Tibial nerve (tissue), 4 donors: ENCODE data around the gene RNF26. TPM values are rescaled to one million over a fixed set of nuclear protein-coding genes. Genes with fewer than 3 reads are reported as not detected.

Experiments used
- DNase-seq, 2 donors: peaks; one replicate each; pipeline ENCODE4 v3.0.0-alpha.2; 2019; ENCODE audit warnings: low spot score in 2 of 2
- H3K27ac ChIP-seq, 4 donors: fragments of 200-600 bp; sonication (generic) in 3 of 4; one replicate each; pipeline ENCODE4 v1.5.1; 2017 to 2019; ENCODE audit warnings: mild to moderate bottlenecking in 1 of 4
- H3K27me3 ChIP-seq, 2 donors: fragments of 200-600 bp; sonication (generic) in 1 of 2; one replicate each; pipeline versions ENCODE4 v1.5.1 to v1.6.0; 2017 to 2019
- H3K36me3 ChIP-seq, 3 donors: fragments of 200-600 bp; sonication (generic); one replicate each; pipeline ENCODE4 v1.5.1; 2018 to 2019
- H3K4me1 ChIP-seq, 4 donors: fragments of 200-600 bp; sonication (generic) in 3 of 4; one replicate each; pipeline ENCODE4 v1.5.1; 2017 to 2019
- H3K4me3 ChIP-seq, 4 donors: fragments of 200-600 bp; sonication (generic) in 3 of 4; one replicate each; pipeline ENCODE4 v1.5.1; 2017 to 2019; ENCODE audit warnings: mild to moderate bottlenecking in 1 of 4, moderate library complexity in 1 of 4
- H3K9me3 ChIP-seq, 4 donors: fragments of 200-600 bp; sonication (generic) in 3 of 4; one replicate each; pipeline ENCODE4 v1.5.1; 2017 to 2019
- EP300 ChIP-seq, 2 donors: sonication (generic); formaldehyde crosslinking; IDR thresholded peaks; one replicate each; pipeline ENCODE4 v1.6.1; 2017; ENCODE audit warnings: antibody characterized with exemption in 2 of 2, mild to moderate bottlenecking in 1 of 2
- POLR2A ChIP-seq, 2 donors: fragments of 450-650 bp; IDR thresholded peaks; one replicate each; pipeline ENCODE4 v1.6.1; 2017; ENCODE audit warnings: antibody characterized with exemption in 2 of 2, mild to moderate bottlenecking in 2 of 2, moderate library complexity in 2 of 2
- WGBS, 2 donors: methylation state at CpG; one replicate each; pipeline ENCODE4 v1.1.5; 2018; 5-methylcytosine and 5-hydroxymethylcytosine counted together
- total RNA-seq, 4 donors: library from RNA; depleted of rRNA; stranded (reverse); fragments of >200 nt; gene quantifications; one replicate each; pipeline ENCODE4 v1.1.0, GENCODE V29; 2016
- TF ChIP-seq, protein P1 (sequence below), 5 experiments: fragments of 200-600 bp in 3 of 5; fragments of 450-650 bp in 2 of 5; sonication (generic) in 3 of 5; IDR thresholded peaks; one replicate each; pipeline ENCODE4 v1.5.1; 2016 to 2019; ENCODE audit warnings: antibody characterized with exemption in 5 of 5, mild to moderate bottlenecking in 3 of 5, moderate library complexity in 2 of 5

RNF26 gene
- total RNA-seq, 4 donors from 2014 or later, result 13.8 to 19.2 (median 15.9) TPM

DNA sequence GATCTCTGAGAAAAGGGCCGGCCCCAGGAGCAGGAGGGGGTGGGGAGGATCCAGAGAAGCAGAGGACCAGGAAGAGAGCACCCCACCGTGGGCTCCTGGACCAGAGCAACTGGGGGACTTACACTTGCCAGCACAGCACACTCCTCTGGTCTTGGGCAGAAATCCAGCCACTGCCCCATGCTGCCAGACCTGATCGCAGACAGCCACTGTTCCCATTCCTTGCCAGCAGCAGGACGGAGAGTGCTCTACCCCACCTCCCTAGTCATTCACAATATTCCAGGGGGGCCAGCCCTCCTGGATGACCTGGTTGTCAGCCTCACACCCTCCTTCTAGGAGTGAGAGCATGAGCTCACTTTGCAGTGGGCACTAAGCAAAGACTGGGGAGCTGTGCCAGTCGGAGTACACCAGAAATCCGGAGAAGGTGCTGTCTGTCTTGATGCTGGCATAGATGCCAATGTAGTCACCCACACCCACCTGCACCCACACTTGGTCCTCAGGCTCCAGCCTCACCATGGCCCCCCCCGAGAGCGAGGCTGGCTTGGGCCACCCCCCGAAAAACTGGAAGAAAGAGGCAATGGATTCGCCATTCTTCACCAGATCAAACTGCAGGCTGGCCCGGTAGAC, 4.8 kb downstream of the RNF26 start:
- TF ChIP-seq POLR2A (IDR thresholded peaks at IDR 0.05), result no peak
- no peak for TF ChIP-seq EP300 (IDR thresholded peaks at IDR 0.05)
- TF ChIP-seq, protein P1, sequence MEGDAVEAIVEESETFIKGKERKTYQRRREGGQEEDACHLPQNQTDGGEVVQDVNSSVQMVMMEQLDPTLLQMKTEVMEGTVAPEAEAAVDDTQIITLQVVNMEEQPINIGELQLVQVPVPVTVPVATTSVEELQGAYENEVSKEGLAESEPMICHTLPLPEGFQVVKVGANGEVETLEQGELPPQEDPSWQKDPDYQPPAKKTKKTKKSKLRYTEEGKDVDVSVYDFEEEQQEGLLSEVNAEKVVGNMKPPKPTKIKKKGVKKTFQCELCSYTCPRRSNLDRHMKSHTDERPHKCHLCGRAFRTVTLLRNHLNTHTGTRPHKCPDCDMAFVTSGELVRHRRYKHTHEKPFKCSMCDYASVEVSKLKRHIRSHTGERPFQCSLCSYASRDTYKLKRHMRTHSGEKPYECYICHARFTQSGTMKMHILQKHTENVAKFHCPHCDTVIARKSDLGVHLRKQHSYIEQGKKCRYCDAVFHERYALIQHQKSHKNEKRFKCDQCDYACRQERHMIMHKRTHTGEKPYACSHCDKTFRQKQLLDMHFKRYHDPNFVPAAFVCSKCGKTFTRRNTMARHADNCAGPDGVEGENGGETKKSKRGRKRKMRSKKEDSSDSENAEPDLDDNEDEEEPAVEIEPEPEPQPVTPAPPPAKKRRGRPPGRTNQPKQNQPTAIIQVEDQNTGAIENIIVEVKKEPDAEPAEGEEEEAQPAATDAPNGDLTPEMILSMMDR (IDR thresholded peaks at IDR 0.05), result no peak
- Histone ChIP-seq H3K4me3 (peak overlapping the region; percentile 53 to 74 (median 63)), H3K27me3 (no peaks in the 10 kb centered on the region), H3K36me3 (peaks cover 0 to 23% (median 0%) of the 10 kb centered on the region in 3 donors), H3K9me3 (no peaks in the 10 kb centered on the region), H3K4me1 (peaks cover 0 to 70% (median 41%) of the 10 kb centered on the region in 4 donors), H3K27ac (peak overlapping the region; percentile 7 to 97 (median 89))
- 25 to 42% methylated on average over 11 of the region's 11 CpGs for WGBS, 2 donors
- DNase-seq, result no peak

DNA sequence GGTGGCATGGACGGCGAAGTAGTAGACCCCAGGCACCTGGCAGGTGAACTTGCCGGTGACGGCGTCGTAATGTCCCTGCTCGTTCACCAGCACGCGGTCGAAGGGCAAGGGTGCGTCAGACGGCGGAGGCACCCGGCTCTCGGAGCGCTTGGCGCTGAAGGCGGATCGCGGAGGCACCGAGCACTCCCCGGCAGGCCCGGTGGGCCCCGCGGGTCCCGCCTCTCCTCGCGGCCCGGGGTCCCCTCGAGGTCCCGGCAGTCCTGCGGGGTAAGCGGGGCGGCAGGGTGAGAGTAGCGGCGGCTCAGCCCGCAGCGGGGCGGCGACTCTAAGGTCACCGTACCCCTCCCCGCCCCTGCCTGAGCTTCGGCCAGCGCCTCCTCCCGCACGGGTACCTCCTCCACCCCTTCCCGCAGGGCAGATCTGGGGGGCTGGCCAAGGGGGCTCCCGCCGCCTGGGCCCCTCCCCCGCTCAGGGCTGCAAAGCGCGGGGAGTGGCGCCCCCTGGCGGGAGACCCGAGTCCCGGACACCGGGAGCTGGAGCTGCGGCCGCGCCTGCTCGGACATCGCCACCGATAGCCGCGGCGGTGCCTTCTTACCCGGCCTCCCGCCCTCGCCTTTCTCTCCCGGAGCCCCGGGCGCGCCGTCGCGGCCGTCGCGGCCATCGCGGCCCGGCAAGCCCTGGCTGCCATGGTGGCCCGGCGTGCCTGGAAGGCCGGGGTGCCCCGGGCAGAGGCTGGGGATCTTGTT, 5.4 kb downstream of the RNF26 start:
- H3K4me3 ChIP-seq, result peak overlapping the region; percentile 53 to 74 (median 63)
- peak in 1 of 2 donors; percentile 40 for DNase-seq
- H3K4me1 ChIP-seq, result peaks cover 0 to 69% (median 40%) of the 10 kb centered on the region in 4 donors

DNA sequence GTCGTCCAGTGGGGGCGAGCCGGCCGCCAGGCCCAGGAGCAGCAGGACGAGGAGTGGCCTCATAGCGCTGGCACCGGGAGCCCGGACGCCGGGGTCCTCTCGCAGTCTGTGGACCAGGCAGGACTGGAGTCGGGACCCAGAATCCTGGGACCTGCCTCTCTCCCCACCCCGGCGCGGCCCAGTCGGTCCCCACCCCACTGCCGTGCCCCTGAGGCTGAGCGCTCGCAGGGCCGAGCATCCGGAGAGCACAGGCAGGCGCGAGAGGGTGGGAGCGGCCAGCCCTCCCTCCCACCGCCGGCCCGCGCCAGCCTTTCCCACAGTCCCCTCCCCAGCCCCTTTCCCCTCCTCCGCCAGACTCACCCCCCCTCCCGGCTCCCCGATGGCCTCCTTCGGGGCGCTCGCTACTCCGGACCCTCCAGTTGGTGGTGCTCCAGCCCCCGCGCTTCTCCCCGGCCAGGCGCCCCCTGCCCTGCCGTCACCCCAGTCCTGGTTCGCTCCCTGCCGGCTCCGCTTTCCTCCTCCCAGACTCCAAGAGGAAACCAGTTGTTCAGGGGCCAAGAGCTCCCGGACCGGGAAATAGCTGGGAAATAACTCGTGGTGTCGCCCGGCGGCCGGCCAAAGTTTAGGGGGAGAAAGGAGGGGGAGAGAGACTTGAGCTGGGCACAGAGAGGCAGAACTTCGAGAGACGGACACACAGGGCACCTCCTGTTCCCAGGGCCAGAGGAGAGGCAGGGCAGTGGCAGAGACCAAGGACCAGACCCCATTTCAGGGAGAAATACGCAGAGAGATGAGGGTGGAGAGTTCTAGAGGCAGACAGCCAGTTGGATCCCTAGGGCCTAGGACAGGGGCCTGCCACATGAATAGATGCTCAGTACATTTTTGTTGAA, 6.3 kb downstream of the RNF26 start, which contains the start of gene C1QTNF5:
Gene C1QTNF5, minus strand, starts transcription at position 549 of the 887 bp plus-strand sequence. Its CDS starts 486 bp downstream, at position 63.
- Histone ChIP-seq H3K27me3 (no peaks in the 10 kb centered on the region), H3K27ac (peak within 1 kb of the TSS; percentile 83 to 97 (median 94)), H3K4me3 (peak within 1 kb of the TSS; percentile 53 to 74 (median 63)), H3K4me1 (peaks cover 0 to 61% (median 32%) of the 10 kb centered on the region in 4 donors), H3K9me3 (no peaks in the 10 kb centered on the region), H3K36me3 (peaks cover 0 to 22% (median 0%) of the 10 kb centered on the region in 3 donors)
- peak; percentile 76 to 92 for DNase-seq
- WGBS, 2 donors, result 1 to 2% methylated on average over 24 to 43 of the region's 53 CpGs
- TF ChIP-seq POLR2A (IDR thresholded peaks at IDR 0.05), result peak in 1 of 2 donors; percentile 42
- TF ChIP-seq, protein P1 (IDR thresholded peaks at IDR 0.05), result no peak
- TF ChIP-seq EP300 (IDR thresholded peaks at IDR 0.05), result peak in 1 of 2 donors; percentile 80

More for the DNA sequence above, 5.4 kb downstream of the RNF26 start:
- Histone ChIP-seq H3K36me3 (peaks cover 0 to 23% (median 0%) of the 10 kb centered on the region in 3 donors), H3K27me3 (no peaks in the 10 kb centered on the region), H3K27ac (peak overlapping the region; percentile 83 to 97 (median 94)), H3K9me3 (no peaks in the 10 kb centered on the region)
- WGBS, 2 donors, result 3 to 8% methylated on average over 27 to 35 of the region's 86 CpGs
- TF ChIP-seq, protein P1 (IDR thresholded peaks at IDR 0.05), result peak; percentile 76 to 98 (median 97)
- TF ChIP-seq EP300 (IDR thresholded peaks at IDR 0.05), result peak in 1 of 2 donors; percentile 37
- peak; percentile 25 to 45 for TF ChIP-seq POLR2A (IDR thresholded peaks at IDR 0.05)

DNA sequence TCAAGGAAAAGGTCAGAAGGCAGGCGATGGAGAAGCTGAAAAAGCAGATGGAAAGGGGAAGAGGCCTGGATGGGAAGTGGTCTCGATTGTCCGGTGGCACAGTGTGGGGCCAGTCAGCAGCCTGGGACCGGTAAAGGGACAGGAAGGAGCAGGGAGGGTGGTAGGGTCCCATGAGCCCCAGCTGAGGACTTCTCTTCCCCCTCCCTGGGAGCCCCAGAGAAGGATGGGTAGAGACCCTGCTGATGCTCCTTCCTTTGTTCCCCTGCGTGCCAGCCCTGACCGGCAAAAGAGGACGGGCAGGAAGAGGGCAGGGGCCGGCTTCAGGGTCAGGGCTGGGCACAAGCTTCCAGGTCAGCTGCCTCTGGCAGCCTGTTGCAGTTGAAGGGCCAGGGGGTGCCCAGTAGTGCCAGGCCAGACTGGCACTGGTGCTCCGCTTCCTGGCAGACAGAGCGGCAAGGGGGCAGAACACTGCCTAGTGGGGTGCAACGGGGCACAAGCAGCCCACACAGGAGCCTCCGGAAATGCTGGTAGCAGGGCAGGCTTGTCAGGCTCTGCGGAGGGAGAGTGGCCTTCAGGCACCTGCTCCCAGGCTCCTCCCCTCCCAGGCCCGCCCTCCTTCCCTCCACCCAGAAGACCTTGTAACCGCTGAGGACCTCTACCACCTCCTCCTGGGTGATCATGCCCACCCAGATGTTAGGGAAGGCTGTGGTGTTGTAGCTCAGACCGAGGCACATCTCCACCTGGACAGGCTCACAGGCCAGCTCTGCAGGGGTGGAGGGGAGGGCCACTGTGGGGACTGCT, 7.1 kb downstream of the RNF26 start:
- Histone ChIP-seq H3K9me3 (no peaks in the 10 kb centered on the region), H3K27me3 (no peaks in the 10 kb centered on the region), H3K27ac (peak overlapping the region in 3 of 4 donors; percentile 93 to 97 (median 95)), H3K36me3 (peaks cover 0 to 13% (median 0%) of the 10 kb centered on the region in 3 donors), H3K4me1 (peaks cover 0 to 53% (median 31%) of the 10 kb centered on the region in 4 donors), H3K4me3 (peak overlapping the region in 1 of 4 donors; percentile 63)
- 32 to 39% methylated on average over 16 of the region's 16 CpGs for WGBS, 2 donors
- TF ChIP-seq, protein P1 (IDR thresholded peaks at IDR 0.05), result no peak
- no peak for TF ChIP-seq POLR2A (IDR thresholded peaks at IDR 0.05)
- no peak for TF ChIP-seq EP300 (IDR thresholded peaks at IDR 0.05)
- DNase-seq, result no peak
